ENCODE data around the gene F7.

GRCh38 chr13:113117911-113118260, 12.3 kb downstream of the F7 start:
- TF ChIP-seq CTCF (IDR thresholded peaks at IDR 0.05), result no peak
- TF ChIP-seq POLR2AphosphoS5 (IDR thresholded peaks at IDR 0.05), result no peak
